ENCODE data around the gene ITPK1. TPM values are rescaled to one million over a fixed set of nuclear protein-coding genes. Genes with fewer than 3 reads are reported as not detected.

The ITPK1 gene
- polyA plus RNA-seq, 4 donors = 30.4 to 34.3 (median 31.7) TPM

- no peak for DNase-seq (ENCODE audit: low read depth in 4 of 4, low spot score in 3 of 4)
Measured at GRCh38 chr14:93014058-93015023, 101.4 kb downstream of the ITPK1 start.

DNA sequence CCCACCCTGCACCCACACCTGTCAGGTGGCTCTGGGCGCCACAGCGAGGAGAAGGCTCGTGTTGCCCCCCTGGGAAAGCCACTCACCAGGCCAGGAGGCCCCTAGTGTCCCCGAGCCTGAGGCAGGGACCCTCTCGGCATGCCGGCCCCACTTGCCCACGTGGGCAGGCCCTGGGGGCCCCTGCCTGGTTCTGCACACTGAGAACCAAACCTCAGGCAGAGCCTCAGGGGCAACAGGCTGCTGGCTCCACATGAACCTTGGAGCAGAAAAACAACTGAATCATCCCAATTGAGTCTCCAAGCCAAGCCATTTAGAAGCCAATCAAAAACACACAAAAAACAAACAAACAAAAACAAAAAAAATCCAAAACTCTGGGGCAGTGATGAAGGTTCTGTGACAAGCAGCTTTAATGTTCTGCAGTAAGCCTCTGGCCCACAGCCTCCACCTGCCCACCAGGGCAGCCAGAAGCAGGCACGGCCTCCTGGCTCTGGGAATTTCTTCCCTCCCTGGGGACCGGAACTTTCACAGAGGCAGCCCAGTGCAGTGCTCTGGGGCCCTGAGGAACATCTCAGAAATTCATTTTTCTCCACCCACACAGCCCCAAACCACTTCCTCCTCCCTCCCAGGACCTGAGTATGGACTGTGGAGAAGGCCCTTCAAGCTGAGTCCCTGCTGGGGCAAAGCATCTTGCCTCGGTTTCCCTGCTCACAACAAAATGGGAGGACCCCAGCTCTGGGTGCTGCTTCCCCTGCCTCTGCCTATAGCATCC, 102.6 kb downstream of the ITPK1 start:
- DNase-seq (ENCODE audit: low read depth in 4 of 4, low spot score in 3 of 4) = no peak

DNA sequence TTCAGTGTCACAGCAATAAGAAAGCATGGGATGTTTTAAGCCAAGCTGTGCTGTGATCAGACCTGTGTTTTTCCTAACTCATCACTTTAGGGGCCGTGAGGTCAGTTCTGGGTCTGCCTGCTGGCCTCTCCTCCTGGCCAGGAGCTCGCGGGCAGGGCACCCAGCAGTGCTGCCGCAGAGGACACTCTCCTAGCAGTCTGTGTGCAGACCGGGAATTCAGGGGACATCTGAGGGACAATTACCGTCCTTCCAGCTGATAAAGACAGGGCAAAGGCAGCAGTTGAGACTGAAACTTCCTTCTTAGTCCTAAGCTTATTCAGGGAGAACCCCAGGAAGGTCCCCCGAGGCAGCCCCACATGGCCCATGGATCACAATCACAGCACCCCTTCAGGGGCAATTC, 103.2 kb downstream of the ITPK1 start:
- no peak for DNase-seq (ENCODE audit: low read depth in 4 of 4, low spot score in 3 of 4)

DNA sequence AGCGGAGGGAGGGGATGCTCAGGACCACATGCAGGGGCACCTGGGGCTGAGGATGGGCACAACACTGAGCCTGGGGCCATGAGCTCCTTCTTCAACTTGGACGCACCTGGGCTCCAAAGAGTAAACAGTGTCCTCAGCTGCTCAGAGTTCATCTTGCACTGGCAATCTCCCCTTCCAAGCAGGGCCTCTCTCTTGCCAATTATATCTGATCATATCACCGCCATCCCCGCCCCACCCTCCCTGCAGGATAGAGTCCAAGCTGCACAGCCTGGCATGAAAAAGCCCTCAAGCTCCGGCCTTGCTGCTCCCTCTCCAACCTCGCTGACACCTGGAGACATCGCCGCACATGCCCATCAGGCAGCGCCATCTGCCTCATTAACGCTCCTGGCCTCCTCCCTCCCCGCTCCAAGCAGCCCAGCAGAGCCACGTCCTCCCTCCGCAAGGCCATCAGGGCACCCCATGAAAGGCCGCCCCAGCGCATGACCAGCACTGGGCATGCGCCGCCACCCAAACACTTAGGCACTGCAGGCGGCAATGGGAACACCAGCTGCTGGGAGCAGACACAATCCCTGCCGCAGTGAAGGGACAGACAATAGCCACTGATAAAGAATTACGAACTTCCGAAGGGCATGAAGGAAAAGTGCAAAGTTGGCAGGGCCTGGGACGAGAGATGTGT, 103.9 kb downstream of the ITPK1 start:
- no peak for DNase-seq (ENCODE audit: low read depth in 4 of 4, low spot score in 3 of 4)

- no peak for DNase-seq (ENCODE audit: low read depth in 4 of 4, low spot score in 3 of 4)
Measured at GRCh38 chr14:93011141-93011529, 104.6 kb downstream of the ITPK1 start.

DNA sequence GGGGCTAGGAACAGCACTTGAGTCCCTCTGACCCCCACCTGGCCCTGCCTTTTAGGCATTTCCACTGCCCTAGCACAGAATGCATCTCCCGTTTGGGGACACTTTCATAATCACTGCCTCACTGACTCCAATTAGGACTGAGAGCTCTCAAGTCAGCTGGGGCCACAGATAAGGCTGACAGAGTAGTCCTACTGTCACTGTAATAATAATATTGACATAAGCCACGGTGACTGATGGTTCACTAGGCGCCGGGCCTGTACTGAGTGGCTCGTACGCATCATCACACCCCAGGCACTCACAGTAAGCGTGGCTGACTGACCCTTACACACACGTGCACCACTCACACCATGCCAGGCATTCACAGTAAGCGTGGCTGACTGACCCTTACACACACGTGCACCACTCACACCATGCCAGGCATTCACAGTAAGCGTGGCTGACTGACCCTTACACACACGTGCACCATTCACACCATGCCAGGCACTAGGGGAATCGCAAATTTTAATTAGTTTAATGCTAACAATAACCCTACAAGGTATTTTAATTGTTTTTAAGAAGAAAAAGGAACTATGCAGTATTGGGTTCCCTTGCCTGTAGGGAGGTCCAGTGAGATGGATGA, 105.1 kb downstream of the ITPK1 start:
- DNase-seq (ENCODE audit: low read depth in 4 of 4, low spot score in 3 of 4) = no peak

GRCh38 chr14:93010130-93010499, 105.6 kb downstream of the ITPK1 start:
- DNase-seq (ENCODE audit: low read depth in 4 of 4, low spot score in 3 of 4) = no peak

GRCh38 chr14:93009471-93010129, 106.1 kb downstream of the ITPK1 start:
- no peak for DNase-seq (ENCODE audit: low read depth in 4 of 4, low spot score in 3 of 4)

GRCh38 chr14:93008381-93008780, 107.3 kb downstream of the ITPK1 start:
- DNase-seq (ENCODE audit: low read depth in 4 of 4, low spot score in 3 of 4) = no peak

GRCh38 chr14:93007225-93007997, 108.3 kb downstream of the ITPK1 start:
- no peak for DNase-seq (ENCODE audit: low read depth in 4 of 4, low spot score in 3 of 4)

GRCh38 chr14:93006567-93007051, 109.1 kb downstream of the ITPK1 start:
- DNase-seq (ENCODE audit: low read depth in 4 of 4, low spot score in 3 of 4) = no peak

GRCh38 chr14:93005838-93006237, 109.9 kb downstream of the ITPK1 start:
- DNase-seq (ENCODE audit: low read depth in 4 of 4, low spot score in 3 of 4) = no peak

GRCh38 chr14:93005135-93005813, 110.5 kb downstream of the ITPK1 start:
- DNase-seq (ENCODE audit: low read depth in 4 of 4, low spot score in 3 of 4) = no peak

GRCh38 chr14:93004699-93005082, 111.0 kb downstream of the ITPK1 start:
- DNase-seq (ENCODE audit: low read depth in 4 of 4, low spot score in 3 of 4) = no peak

- no peak for DNase-seq (ENCODE audit: low read depth in 4 of 4, low spot score in 3 of 4)
Measured at GRCh38 chr14:93003945-93004698, 111.6 kb downstream of the ITPK1 start.

- no peak for DNase-seq (ENCODE audit: low read depth in 4 of 4, low spot score in 3 of 4)
Measured at GRCh38 chr14:93002851-93003298, 112.8 kb downstream of the ITPK1 start.

DNA sequence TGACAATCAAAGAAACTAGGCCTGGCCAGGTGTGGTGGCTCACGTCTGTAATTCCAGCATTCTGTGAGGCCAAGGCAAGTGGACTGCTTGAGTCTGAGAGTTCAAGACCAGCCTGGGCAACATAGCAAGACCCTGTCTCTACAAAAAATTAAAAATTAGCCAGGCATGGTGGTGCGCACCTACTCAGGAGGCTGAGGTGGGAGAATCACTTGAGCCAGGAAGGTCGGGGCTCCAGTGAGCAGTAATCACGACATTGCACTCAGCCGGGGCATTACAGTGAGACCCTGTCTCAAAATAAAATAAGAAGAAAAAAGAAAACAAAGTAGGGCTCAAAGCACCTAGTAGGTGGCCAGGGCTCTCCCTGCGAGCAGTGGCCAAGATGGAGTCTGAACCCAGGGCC, 113.7 kb downstream of the ITPK1 start:
- DNase-seq (ENCODE audit: low read depth in 4 of 4, low spot score in 3 of 4) = no peak

- DNase-seq (ENCODE audit: low read depth in 4 of 4, low spot score in 3 of 4) = no peak
Measured at GRCh38 chr14:92998946-92999345, 116.8 kb downstream of the ITPK1 start.

All from right renal pelvis (tissue), 4 donors.